Measurements from ENCODE around the gene GRK6.
A peak's percentile ranks its signal among the peaks of the same experiment; 100 is the strongest.

Gene GRK6

GRCh38 chr5:177425801-177426565, 493 bp upstream of the GRK6 start:
- peak overlapping the region; percentile 69 for H3K4me3 ChIP-seq (ENCODE audit: low read depth, low read length)
- CTCF ChIA-PET, result interaction anchor here (1.1 to 6.0 kb wide), 11 partner anchors 11 to 116 kb away, joined by 3 to 47 read pairs (median 5); no protein-coding TSS in a partner anchor
- POLR2A ChIA-PET, result interaction anchor here (0.6 to 1.4 kb wide), 8 partner anchors 9 to 71 kb away, joined by 3 to 6 read pairs (median 3); partner anchors contain the start of genes PDLIM7 and PRR7
- TF ChIP-seq, protein P1, sequence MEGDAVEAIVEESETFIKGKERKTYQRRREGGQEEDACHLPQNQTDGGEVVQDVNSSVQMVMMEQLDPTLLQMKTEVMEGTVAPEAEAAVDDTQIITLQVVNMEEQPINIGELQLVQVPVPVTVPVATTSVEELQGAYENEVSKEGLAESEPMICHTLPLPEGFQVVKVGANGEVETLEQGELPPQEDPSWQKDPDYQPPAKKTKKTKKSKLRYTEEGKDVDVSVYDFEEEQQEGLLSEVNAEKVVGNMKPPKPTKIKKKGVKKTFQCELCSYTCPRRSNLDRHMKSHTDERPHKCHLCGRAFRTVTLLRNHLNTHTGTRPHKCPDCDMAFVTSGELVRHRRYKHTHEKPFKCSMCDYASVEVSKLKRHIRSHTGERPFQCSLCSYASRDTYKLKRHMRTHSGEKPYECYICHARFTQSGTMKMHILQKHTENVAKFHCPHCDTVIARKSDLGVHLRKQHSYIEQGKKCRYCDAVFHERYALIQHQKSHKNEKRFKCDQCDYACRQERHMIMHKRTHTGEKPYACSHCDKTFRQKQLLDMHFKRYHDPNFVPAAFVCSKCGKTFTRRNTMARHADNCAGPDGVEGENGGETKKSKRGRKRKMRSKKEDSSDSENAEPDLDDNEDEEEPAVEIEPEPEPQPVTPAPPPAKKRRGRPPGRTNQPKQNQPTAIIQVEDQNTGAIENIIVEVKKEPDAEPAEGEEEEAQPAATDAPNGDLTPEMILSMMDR (IDR thresholded peaks at IDR 0.05; ENCODE audit: insufficient read depth, low read length, missing control alignments), result no peak
- peak; percentile 100 for DNase-seq (ENCODE audit: low read depth, low spot score)

DNA sequence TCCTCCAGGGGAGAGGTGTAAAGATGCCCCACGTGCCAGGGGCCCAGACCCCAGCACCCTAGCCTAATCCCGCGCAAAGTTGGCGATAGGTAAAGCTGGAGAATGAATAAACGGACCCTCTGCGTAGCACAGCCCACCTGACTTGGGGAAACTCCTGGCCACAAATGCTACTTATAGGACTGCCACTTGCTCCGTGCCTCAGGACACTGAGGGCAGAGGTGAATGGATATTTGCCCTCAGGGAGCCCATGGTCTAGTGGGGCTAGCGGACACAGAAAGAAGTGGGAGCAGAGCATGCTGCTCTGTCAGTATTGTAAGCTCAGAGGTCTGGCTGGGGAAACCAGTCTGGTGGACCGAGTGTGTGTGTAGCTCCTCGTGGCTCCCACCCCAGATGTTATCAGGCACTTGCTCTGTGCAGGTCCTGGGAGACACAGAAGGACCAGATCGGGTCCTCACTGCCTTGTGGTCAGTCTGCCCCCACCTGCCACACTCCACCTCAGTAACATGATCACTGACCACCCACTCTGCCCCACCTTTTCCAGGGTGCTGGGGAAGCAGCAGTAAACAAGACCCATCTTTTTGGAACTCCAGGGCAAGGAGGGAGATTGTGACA, 841 bp downstream of the GRK6 start:
- H3K4me3 ChIP-seq (ENCODE audit: low read depth, low read length), result peak overlapping the region; percentile 74
- ChIA-PET POLR2A (interaction anchor here (0.7 to 1.4 kb wide), 2 partner anchors 19 to 70 kb away, joined by 5 to 6 read pairs; partner anchors contain the start of genes PDLIM7 and PRR7), CTCF (interaction anchor here (0.7 to 6.0 kb wide), 16 partner anchors 9 to 118 kb away, joined by 3 to 47 read pairs (median 4); no protein-coding TSS in a partner anchor)
- DNase-seq (ENCODE audit: low read depth, low spot score), result no peak
- TF ChIP-seq, protein P1 (IDR thresholded peaks at IDR 0.05; ENCODE audit: insufficient read depth, low read length, missing control alignments), result no peak

DNA sequence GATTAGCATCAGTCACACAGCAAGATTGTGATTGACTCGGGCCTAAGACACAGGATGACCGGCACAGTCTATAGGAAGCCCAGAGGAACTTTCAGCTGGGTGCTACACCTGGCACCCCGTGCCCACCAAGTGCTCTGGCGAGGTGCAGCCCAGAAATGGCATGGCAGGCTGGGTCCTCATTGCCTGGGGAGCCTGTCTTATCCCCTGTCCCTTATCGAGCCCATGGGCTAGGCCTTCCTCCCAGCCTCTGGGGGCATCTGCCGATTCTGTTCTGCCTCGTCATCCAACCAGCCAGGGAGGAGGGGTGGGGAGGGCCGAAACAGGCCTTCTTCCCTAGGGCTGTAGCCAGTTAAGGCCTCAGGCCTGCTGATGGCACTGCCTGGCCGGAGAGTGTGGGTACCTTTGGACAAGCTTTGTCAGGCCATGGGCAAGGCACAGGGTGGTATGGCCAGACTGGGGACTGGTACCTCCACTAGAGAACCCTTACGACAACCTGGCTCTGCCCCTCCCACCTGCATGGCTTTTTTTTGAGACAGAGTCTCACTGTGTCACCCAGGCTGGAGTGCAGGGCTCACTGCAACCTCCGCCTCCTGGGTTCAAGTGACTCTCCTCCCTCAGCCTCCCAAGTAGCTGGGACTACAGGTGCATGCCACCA, 1.6 kb downstream of the GRK6 start:
- POLR2A ChIA-PET, result no interaction called here
- CTCF ChIA-PET, result interaction anchor here (1.0 to 6.0 kb wide), 13 partner anchors 9 to 119 kb away, joined by 3 to 47 read pairs (median 6); no protein-coding TSS in a partner anchor
- no peak for DNase-seq (ENCODE audit: low read depth, low spot score)
- peak overlapping the region; percentile 0; the same call in 1 of the 2 replicates for H3K4me3 ChIP-seq (ENCODE audit: low read depth, low read length)
- TF ChIP-seq, protein P1 (IDR thresholded peaks at IDR 0.05; ENCODE audit: insufficient read depth, low read length, missing control alignments), result no peak

GRCh38 chr5:177428574-177429217, 2.2 kb downstream of the GRK6 start:
- POLR2A ChIA-PET, result no interaction called here
- CTCF ChIA-PET, result interaction anchor here (1.4 to 6.0 kb wide), 7 partner anchors 11 to 60 kb away, joined by 3 to 47 read pairs (median 7); no protein-coding TSS in a partner anchor
- no peak for DNase-seq (ENCODE audit: low read depth, low spot score)
- no peak overlapping the region for H3K4me3 ChIP-seq (ENCODE audit: low read depth, low read length)
- TF ChIP-seq, protein P1 (IDR thresholded peaks at IDR 0.05; ENCODE audit: insufficient read depth, low read length, missing control alignments), result no peak

- POLR2A ChIA-PET, result interaction anchor here (1.3 kb wide), 1 partner anchor 11 kb away, joined by 4 read pairs; no protein-coding TSS in a partner anchor
- DNase-seq (ENCODE audit: low read depth, low spot score), result no peak
- CTCF ChIA-PET, result interaction anchor here (1.4 to 6.0 kb wide), 5 partner anchors 23 to 60 kb away, joined by 4 to 47 read pairs (median 9); no protein-coding TSS in a partner anchor
- no peak overlapping the region for H3K4me3 ChIP-seq (ENCODE audit: low read depth, low read length)
- TF ChIP-seq, protein P1 (IDR thresholded peaks at IDR 0.05; ENCODE audit: insufficient read depth, low read length, missing control alignments), result no peak
Measured at GRCh38 chr5:177429248-177430040, 3.0 kb downstream of the GRK6 start.
